Stimulated activated CD4-positive, alpha-beta T cell treated with anti-CD3 and anti-CD28 coated beads, Interleukin-1b, Interleukin-23, amount 100 ng/mL, for 1 hour (primary cell): ENCODE results near the gene HLA-DPB1.
"Not testable (repeated sequence)": the region's sequence is repeated elsewhere in the genome, so short reads cannot be mapped to it uniquely, and the experiment has no call there.

Experiments
- DNase-seq, 2 donors: peaks; one replicate each; pipeline ENCODE4 v3.0.0-alpha.2; 2020; ENCODE audit warnings: low read depth in 2 of 2

The HLA-DPB1 gene

GRCh38 chr6:33071569-33071968, 4.2 kb upstream of the HLA-DPB1 start:
- no peak for DNase-seq

GRCh38 chr6:33072508-33073100, 3.2 kb upstream of the HLA-DPB1 start:
- DNase-seq = no peak

DNA sequence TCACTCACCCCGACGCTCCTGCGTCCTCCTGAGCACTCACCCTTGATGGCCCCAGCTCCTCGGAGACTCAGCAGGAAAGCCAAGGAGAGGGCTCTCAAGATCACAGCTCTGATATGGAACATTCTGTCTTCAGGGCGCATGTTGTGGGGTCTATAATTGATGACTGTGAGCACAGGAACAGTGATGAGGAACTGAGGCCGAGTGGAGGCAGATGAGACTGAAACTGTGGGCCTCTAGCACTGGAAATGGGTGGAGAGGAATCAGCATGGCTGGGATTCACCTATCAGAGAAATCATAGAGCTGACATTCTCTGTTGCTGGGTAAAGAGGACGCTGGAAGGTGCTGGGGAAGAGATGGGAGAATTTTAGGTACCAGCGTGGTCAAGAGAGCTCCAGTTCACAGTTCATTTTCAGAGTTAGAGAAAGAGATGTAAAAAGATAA, 2.3 kb upstream of the HLA-DPB1 start, which contains the start of gene HLA-DPA1:
TSS of gene HLA-DPA1 (minus strand) at position 219 of the 441 bp plus-strand sequence.
- DNase-seq = no peak

- no peak for DNase-seq
Observed at GRCh38 chr6:33075208-33075567, 602 bp upstream of the HLA-DPB1 start.

GRCh38 chr6:33076406-33076934, 680 bp downstream of the HLA-DPB1 start:
- no peak for DNase-seq

GRCh38 chr6:33077908-33078307, 2.1 kb downstream of the HLA-DPB1 start:
- DNase-seq = no peak

DNA sequence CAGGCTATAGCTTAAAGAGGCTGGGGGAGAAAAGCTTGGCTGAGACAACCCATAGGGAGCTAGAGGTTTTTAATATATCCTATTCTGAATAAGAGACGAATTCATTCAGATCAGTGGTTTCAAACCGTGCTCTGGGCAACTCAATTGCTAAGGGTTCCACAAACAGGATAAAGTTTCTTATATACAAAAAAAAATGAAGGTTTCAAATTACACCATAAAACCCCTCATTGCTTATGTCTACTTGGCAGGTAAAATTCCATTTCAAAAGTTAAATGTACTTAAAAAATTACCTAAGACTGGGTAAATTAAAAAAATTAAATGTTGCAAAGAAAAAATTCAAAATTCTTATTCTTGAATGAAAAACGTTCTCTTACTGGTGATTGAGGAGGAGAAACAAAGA, 2.7 kb downstream of the HLA-DPB1 start:
- no peak for DNase-seq

- DNase-seq = no peak
Observed at GRCh38 chr6:33078919-33079521, 3.2 kb downstream of the HLA-DPB1 start.

DNA sequence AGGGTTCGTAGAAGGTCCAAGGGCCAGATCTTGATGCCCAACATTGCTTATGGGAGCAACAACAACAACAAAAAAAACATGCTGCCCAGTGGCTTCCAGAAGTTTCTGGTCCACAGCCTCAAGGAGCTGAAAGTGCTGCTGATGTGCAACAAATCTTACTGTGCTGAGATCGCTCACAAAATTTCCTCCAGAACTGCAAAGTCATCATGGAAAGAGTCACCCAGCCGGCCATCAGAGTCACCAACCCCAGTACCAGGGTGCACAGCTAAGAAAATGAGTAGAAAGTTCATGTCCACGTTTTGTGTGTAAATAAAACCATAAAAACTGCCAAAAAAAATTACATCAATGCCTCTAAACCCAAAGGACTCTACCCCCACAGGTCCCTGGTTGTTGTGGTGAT, 3.8 kb downstream of the HLA-DPB1 start:
- DNase-seq = no peak

DNA sequence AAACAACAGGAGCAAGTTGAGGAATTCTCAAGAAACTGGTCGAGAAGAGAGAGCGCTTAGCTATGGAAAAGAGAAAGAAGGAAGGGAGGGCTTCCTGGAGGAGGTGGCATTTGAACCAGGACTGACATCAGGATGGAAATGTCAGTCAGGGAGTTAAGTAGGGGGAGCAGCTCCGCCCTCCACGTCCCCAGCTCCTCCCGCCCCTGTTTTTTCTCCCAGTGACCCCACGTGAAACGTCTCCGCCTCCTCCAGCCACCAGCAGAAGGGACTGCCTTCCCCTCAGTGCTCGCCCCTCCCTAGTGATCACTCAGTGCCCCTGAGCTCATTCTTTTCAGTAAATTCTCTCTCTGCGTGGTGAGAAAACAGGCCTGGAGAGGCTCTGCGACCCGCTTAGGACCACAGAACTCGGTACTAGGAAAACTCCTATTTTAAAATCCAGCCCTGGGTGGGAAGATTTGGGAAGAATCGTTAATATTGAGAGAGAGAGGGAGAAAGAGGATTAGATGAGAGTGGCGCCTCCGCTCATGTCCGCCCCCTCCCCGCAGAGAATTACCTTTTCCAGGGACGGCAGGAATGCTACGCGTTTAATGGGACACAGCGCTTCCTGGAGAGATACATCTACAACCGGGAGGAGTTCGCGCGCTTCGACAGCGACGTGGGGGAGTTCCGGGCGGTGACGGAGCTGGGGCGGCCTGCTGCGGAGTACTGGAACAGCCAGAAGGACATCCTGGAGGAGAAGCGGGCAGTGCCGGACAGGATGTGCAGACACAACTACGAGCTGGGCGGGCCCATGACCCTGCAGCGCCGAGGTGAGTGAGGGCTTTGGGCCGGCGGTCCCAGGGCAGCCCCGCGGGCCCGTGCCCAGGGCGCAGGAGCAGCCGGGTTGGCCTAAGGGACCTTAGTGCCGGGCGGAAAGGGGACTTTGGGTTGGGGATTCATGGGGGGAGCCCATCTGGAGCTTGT, 4.6 kb downstream of the HLA-DPB1 start:
- no peak for DNase-seq

- no peak for DNase-seq
Observed at GRCh38 chr6:33081098-33081824, 5.5 kb downstream of the HLA-DPB1 start.

- no peak for DNase-seq
Observed at GRCh38 chr6:33082702-33083101, 6.9 kb downstream of the HLA-DPB1 start.

GRCh38 chr6:33085627-33086026, 9.8 kb downstream of the HLA-DPB1 start:
- DNase-seq = no peak

GRCh38 chr6:33088258-33088930, 12.6 kb downstream of the HLA-DPB1 start:
- DNase-seq = no peak

- DNase-seq = no peak
Observed at GRCh38 chr6:33088931-33089620, 13.3 kb downstream of the HLA-DPB1 start.

GRCh38 chr6:33091957-33092356, 16.2 kb downstream of the HLA-DPB1 start:
- DNase-seq = peak in 1 of 2 donors; percentile 17

DNA sequence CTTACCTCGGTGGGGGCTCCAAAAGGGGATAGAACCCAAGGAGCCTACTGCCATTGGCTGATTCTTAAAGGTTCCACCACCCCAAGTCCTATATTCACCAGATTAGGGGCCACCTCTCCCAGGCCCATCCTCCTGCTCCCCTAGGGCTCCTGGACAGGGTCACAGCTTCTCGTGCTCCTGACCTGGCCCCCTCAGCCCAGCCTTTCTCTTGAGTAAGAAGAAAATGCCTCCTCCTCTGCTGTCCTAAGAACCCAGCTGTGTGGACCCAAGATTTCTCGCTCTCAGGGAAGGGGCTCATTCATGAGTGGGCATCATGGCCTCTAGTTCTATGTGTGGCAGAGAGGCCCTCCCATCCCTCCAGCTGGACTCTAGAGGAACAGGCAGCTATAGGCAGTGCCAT, 16.6 kb downstream of the HLA-DPB1 start:
- no peak for DNase-seq

- DNase-seq = no peak
Observed at GRCh38 chr6:33093855-33094254, 18.1 kb downstream of the HLA-DPB1 start.

GRCh38 chr6:33095681-33096080, 19.9 kb downstream of the HLA-DPB1 start:
- no peak for DNase-seq

DNA sequence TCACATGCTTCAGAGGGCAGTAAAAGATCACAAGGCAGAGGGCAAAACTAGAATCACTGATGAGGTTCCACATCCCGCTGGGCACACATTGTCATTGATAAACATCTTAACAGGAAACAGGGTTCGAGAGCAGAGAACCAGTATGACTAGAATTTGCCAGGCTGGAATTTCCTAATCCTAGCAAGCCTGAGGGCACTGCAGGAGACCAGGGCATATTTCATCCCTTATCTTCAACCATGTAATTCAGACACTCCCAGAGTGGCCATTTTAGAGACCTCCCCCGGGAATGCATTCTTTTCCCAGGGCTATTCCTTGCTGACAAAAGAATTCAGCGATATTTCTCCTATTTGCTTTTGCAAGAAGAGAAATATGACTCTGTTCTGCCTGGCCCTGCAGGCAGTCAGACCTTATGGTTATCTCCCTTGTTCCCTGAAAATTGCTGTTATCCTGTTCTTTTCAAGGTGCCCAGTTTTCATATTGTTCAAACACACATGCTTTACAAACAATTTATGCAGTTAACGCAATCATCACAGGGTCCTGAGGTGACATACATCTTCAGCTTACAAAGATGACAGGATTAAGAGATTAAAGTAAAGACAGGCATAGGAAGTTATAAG, 25.4 kb downstream of the HLA-DPB1 start:
- DNase-seq = not testable (repeated sequence)
